Neuronal stem cell (in vitro differentiated cells): Measurements from ENCODE around the gene CMTR1.

Source experiments
- DNase-seq: peaks from one replicate; pipeline ENCODE4 v3.0.0-alpha.2; 2013; ENCODE audit warnings: low spot score
- H2AFZ ChIP-seq: one replicate; pipeline ENCODE4 v1.6.1; 2013; ENCODE audit warnings: mild to moderate bottlenecking, low read length, inconsistent platforms
- H2AK5ac ChIP-seq: 2 replicates; pipeline ENCODE4 v1.6.1; 2013; ENCODE audit warnings: low read depth, mild to moderate bottlenecking, inconsistent platforms, low read length, moderate library complexity, mixed read lengths
- H2BK120ac ChIP-seq: 2 replicates; pipeline ENCODE4 v1.6.1; 2013; ENCODE audit warnings: low read depth, mild to moderate bottlenecking, inconsistent platforms, low read length, moderate library complexity, mixed read lengths
- H2BK12ac ChIP-seq: one replicate; pipeline ENCODE4 v1.6.1; 2013; ENCODE audit warnings: low read length, inconsistent platforms
- H2BK15ac ChIP-seq: 2 replicates; pipeline ENCODE4 v1.6.1; 2013; ENCODE audit warnings: mild to moderate bottlenecking, low read length, inconsistent platforms, mixed read lengths
- H2BK5ac ChIP-seq: one replicate; pipeline ENCODE4 v1.6.1; 2013; ENCODE audit warnings: inconsistent platforms, mild to moderate bottlenecking, low read length, moderate library complexity
- H3K14ac ChIP-seq: one replicate; pipeline ENCODE4 v1.6.1; 2013; ENCODE audit warnings: low read length, inconsistent platforms
- H3K18ac ChIP-seq: 2 replicates; pipeline ENCODE4 v1.6.1; 2013; ENCODE audit warnings: low read length, inconsistent platforms
- H3K23ac ChIP-seq: 2 replicates; pipeline ENCODE4 v1.6.1; 2013; ENCODE audit warnings: low read depth, mild to moderate bottlenecking, mixed read lengths, low read length, inconsistent platforms; ENCODE audit not compliant: poor library complexity
- H3K27ac ChIP-seq: replicated peaks from 3 replicates; pipeline ENCODE4 v1.5.1; 2013; ENCODE audit warnings: low read length, inconsistent platforms
- H3K27me3 ChIP-seq, 3 experiments: 2 replicates each; pipeline ENCODE4 v1.6.1; 2013; ENCODE audit warnings: low read length in 3 of 3, mild to moderate bottlenecking in 2 of 3, inconsistent platforms in 1 of 3, low read depth in 1 of 3, mixed read lengths in 1 of 3, moderate library complexity in 1 of 3; ENCODE audit not compliant: control insufficient read depth in 3 of 3, insufficient read depth in 3 of 3
- H3K36me3 ChIP-seq, 2 donors: replicated peaks in 1 of 2; 2 replicates each; pipeline ENCODE4 v1.6.1; 2013; ENCODE audit warnings: low read length in 2 of 2; ENCODE audit not compliant: control insufficient read depth in 2 of 2, insufficient read depth in 2 of 2
- H3K4ac ChIP-seq: 2 replicates; pipeline ENCODE4 v1.6.1; 2013; ENCODE audit warnings: inconsistent platforms, mild to moderate bottlenecking, low read length, moderate library complexity
- H3K4me1 ChIP-seq, 2 donors: 1 replicate in 1 of 2; 2 replicates in 1 of 2; pipeline ENCODE4 v1.6.1; 2013; ENCODE audit warnings: low read length in 2 of 2, low read depth in 1 of 2; ENCODE audit not compliant: control insufficient read depth in 2 of 2, insufficient read depth in 1 of 2
- H3K4me2 ChIP-seq: one replicate; pipeline ENCODE4 v1.6.1; 2013; ENCODE audit warnings: mild to moderate bottlenecking, low read length, inconsistent platforms; ENCODE audit not compliant: insufficient read depth, poor library complexity, severe bottlenecking
- H3K4me3 ChIP-seq, 2 donors: 2 replicates each; pipeline ENCODE4 v1.5.1; 2013; ENCODE audit warnings: low read length in 2 of 2, mild to moderate bottlenecking in 2 of 2, inconsistent platforms in 1 of 2, moderate library complexity in 1 of 2
- H3K79me1 ChIP-seq: one replicate; pipeline ENCODE4 v1.6.1; 2013; ENCODE audit warnings: low read depth, mild to moderate bottlenecking, inconsistent platforms, low read length, moderate library complexity
- H3K9ac ChIP-seq: one replicate; pipeline ENCODE4 v1.6.1; 2013; ENCODE audit warnings: mild to moderate bottlenecking, low read depth, low read length, inconsistent platforms; ENCODE audit not compliant: poor library complexity
- H3K9me3 ChIP-seq, 2 donors: replicated peaks in 1 of 2; 2 replicates each; pipeline versions ENCODE3 to v1.6.1; 2013; ENCODE audit warnings: low read length in 2 of 2, mild to moderate bottlenecking in 2 of 2, inconsistent platforms in 1 of 2, low read depth in 1 of 2, mixed read lengths in 1 of 2, moderate library complexity in 1 of 2; ENCODE audit not compliant: control insufficient read depth in 2 of 2, insufficient read depth in 1 of 2
- H4K8ac ChIP-seq: one replicate; pipeline ENCODE4 v1.6.1; 2013; ENCODE audit warnings: low read depth, mild to moderate bottlenecking, inconsistent platforms, low read length, moderate library complexity
- H4K91ac ChIP-seq: one replicate; pipeline ENCODE4 v1.6.1; 2013; ENCODE audit warnings: low read length, low read depth, mild to moderate bottlenecking, inconsistent platforms; ENCODE audit not compliant: poor library complexity
- WGBS, 2 donors: extraction: QIAGEN DNeasy Blood & Tissue Kit; methylation state at CpG; one replicate each; pipeline ENCODE4 v1.1.7; 2013; ENCODE audit warnings: missing lambda C conversion rate in 2 of 2, mixed read lengths in 1 of 2; ENCODE audit not compliant: insufficient read length in 2 of 2, insufficient replicate concordance in 1 of 2; ENCODE audit errors: extremely low coverage in 2 of 2; 5-methylcytosine and 5-hydroxymethylcytosine counted together

The CMTR1 gene

DNA sequence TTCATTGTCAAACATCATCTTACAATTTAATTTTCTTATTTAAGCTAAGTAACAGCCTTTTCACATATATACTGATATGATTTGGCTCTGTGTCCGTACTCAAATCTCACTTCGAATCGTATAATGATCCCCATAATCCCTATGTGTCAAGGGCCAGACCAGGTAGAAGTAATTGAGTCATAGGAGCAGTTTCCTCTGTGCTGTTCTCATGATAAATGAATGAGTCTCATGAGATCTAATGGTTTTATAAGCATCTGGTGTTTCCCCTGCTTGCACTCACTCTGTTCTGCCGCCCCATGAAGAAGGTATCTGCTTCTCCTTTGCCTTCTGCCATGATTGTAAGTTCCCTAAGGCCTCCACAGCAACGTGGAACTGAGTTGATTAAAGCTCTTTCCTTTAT is 25.1 kb upstream of the CMTR1 start:
- no peak overlapping the region for H2AFZ ChIP-seq
- no CpG with 5 or more reads among the region's 5 CpGs for WGBS, 2 donors
- H2BK12ac ChIP-seq, result no peak overlapping the region
- H3K4me2 ChIP-seq, result no peak overlapping the region
- no peak for DNase-seq
- H4K8ac ChIP-seq, result no peak overlapping the region
- H3K27ac ChIP-seq, result no peak overlapping the region
- H3K36me3 ChIP-seq, result no peaks in the 10 kb centered on the region
- no peak overlapping the region for H2BK120ac ChIP-seq
- no peak overlapping the region for H3K14ac ChIP-seq
- no peak overlapping the region for H2BK5ac ChIP-seq
- H2AK5ac ChIP-seq, result no peak overlapping the region
- peaks cover 0 to 3% (median 0%) of the 10 kb centered on the region in 3 experiments for H3K27me3 ChIP-seq
- no peak overlapping the region for H3K4me3 ChIP-seq
- no peaks in the 10 kb centered on the region for H3K4me1 ChIP-seq
- no peak overlapping the region for H3K18ac ChIP-seq
- H2BK15ac ChIP-seq, result no peak overlapping the region
- H3K4ac ChIP-seq, result no peak overlapping the region
- no peak overlapping the region for H3K9ac ChIP-seq
- no peaks in the 10 kb centered on the region for H3K9me3 ChIP-seq
- H4K91ac ChIP-seq, result no peak overlapping the region
- no peaks in the 10 kb centered on the region for H3K79me1 ChIP-seq
- H3K23ac ChIP-seq, result no peak overlapping the region

DNA sequence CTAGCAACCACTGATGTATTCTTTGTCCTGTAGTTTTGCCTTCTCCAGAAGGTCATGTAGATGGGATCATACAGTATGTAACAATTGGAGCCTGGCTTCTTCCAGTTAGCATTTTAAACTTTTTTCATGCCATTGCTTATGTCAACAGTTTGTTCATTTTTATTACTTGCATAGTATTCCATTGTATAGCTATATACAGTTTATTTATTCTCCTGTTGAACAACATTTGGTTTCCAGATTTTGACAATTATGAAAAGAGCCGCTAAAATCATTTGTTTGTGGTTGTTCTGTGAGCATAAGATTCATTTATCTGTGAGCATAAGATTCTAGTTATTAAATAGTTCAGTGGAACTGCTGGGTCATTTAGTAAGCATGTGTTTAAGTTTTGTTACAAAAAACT is 23.5 kb upstream of the CMTR1 start:
- Histone ChIP-seq H2BK120ac (no peak overlapping the region), H2AFZ (no peak overlapping the region), H3K27me3 (peaks cover 0 to 3% (median 0%) of the 10 kb centered on the region in 3 experiments)

GRCh38 chr6:37417393-37417792 is 15.6 kb upstream of the CMTR1 start:
- Histone ChIP-seq H3K27me3 (no peaks in the 10 kb centered on the region), H3K4me1 (no peaks in the 10 kb centered on the region), H3K18ac (no peak overlapping the region), H3K4me3 (no peak overlapping the region), H3K14ac (no peak overlapping the region), H2BK120ac (no peak overlapping the region), H3K36me3 (no peaks in the 10 kb centered on the region), H3K9me3 (peaks cover 0 to 3% of the 10 kb centered on the region in 2 donors), H3K4ac (no peak overlapping the region), H3K79me1 (no peaks in the 10 kb centered on the region), H3K23ac (no peak overlapping the region), H2BK15ac (no peak overlapping the region), H2AFZ (no peak overlapping the region), H4K91ac (no peak overlapping the region), H3K9ac (no peak overlapping the region), H4K8ac (no peak overlapping the region), H2BK5ac (no peak overlapping the region), H3K27ac (no peak overlapping the region), H2AK5ac (no peak overlapping the region), H3K4me2 (no peak overlapping the region), H2BK12ac (no peak overlapping the region)
- no peak for DNase-seq
- WGBS, 2 donors, result no CpG with 5 or more reads among the region's 2 CpGs

More for the DNA sequence above, 23.5 kb upstream of the CMTR1 start:
- H3K14ac ChIP-seq, result no peak overlapping the region
- H3K18ac ChIP-seq, result no peak overlapping the region
- no peak overlapping the region for H3K23ac ChIP-seq
- no peak overlapping the region for H3K4ac ChIP-seq
- H3K9me3 ChIP-seq, result no peaks in the 10 kb centered on the region
- H3K4me2 ChIP-seq, result no peak overlapping the region
- no peaks in the 10 kb centered on the region for H3K79me1 ChIP-seq
- no peak for DNase-seq
- H3K27ac ChIP-seq, result no peak overlapping the region
- no peak overlapping the region for H2AK5ac ChIP-seq
- no peak overlapping the region for H2BK15ac ChIP-seq
- no CpG with 5 or more reads among the region's 1 CpG for WGBS, 2 donors
- no peak overlapping the region for H3K9ac ChIP-seq
- H4K8ac ChIP-seq, result no peak overlapping the region
- H4K91ac ChIP-seq, result no peak overlapping the region
- no peak overlapping the region for H2BK12ac ChIP-seq
- no peaks in the 10 kb centered on the region for H3K4me1 ChIP-seq
- H3K36me3 ChIP-seq, result no peaks in the 10 kb centered on the region
- H3K4me3 ChIP-seq, result no peak overlapping the region
- no peak overlapping the region for H2BK5ac ChIP-seq

GRCh38 chr6:37418722-37419121 is 14.3 kb upstream of the CMTR1 start:
- DNase-seq, result no peak
- H4K8ac ChIP-seq, result no peak overlapping the region
- no peak overlapping the region for H3K4ac ChIP-seq
- no peak overlapping the region for H2AK5ac ChIP-seq
- no peaks in the 10 kb centered on the region for H3K4me1 ChIP-seq
- H2AFZ ChIP-seq, result no peak overlapping the region
- H3K27me3 ChIP-seq, result no peaks in the 10 kb centered on the region
- no peak overlapping the region for H3K23ac ChIP-seq
- no peak overlapping the region for H4K91ac ChIP-seq
- H2BK120ac ChIP-seq, result no peak overlapping the region
- H3K4me3 ChIP-seq, result no peak overlapping the region
- no peak overlapping the region for H2BK5ac ChIP-seq
- H3K9ac ChIP-seq, result no peak overlapping the region
- H2BK15ac ChIP-seq, result no peak overlapping the region
- H3K36me3 ChIP-seq, result no peaks in the 10 kb centered on the region
- H3K14ac ChIP-seq, result no peak overlapping the region
- no peaks in the 10 kb centered on the region for H3K79me1 ChIP-seq
- H3K4me2 ChIP-seq, result no peak overlapping the region
- H2BK12ac ChIP-seq, result no peak overlapping the region
- H3K27ac ChIP-seq, result no peak overlapping the region
- H3K9me3 ChIP-seq, result peaks cover 0 to 3% of the 10 kb centered on the region in 2 donors
- no CpG with 5 or more reads among the region's 5 CpGs for WGBS, 2 donors
- H3K18ac ChIP-seq, result no peak overlapping the region
